AG09309 (cell line): Measurements from ENCODE around the gene ZFAND3.
"Not testable (repeated sequence)": the region's sequence is repeated elsewhere in the genome, so short reads cannot be mapped to it uniquely, and the experiment has no call there.

Experiments
- DNase-seq: peaks from one replicate; pipeline ENCODE4 v3.0.0-alpha.2; 2010; ENCODE audit warnings: low read depth
- H3K4me3 ChIP-seq: 2 replicates; pipeline ENCODE4 v1.5.1; 2011; ENCODE audit warnings: mild to moderate bottlenecking, low read depth, low read length, moderate library complexity; ENCODE audit not compliant: control insufficient read depth
- TF ChIP-seq, protein P1 (sequence below): IDR thresholded peaks from 2 replicates; pipeline ENCODE4 v1.5.1; 2011; ENCODE audit warnings: mild to moderate bottlenecking, low read depth, low read length, inconsistent platforms; ENCODE audit not compliant: insufficient read depth, control insufficient read depth; ENCODE audit errors: missing control alignments

ZFAND3 gene

DNA sequence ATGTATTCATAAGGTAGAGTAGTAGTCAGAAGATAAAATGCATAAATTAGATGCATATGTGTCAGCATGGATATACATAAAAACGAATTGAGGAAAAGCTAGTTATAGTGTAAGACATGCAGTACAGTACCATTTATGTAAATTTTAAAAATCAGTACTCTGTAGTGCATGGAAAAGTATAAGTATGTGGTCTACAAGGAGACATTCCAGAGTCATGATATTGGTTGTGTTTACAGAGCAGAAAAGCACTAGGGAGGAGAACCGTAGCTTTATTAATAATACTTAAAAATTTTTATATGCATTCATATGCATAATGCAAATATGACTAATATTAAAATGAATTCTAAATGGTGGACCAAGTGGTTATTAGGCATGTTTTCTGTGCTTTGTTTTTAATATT is 220.0 kb downstream of the ZFAND3 start:
- DNase-seq: no peak
- TF ChIP-seq, protein P1, sequence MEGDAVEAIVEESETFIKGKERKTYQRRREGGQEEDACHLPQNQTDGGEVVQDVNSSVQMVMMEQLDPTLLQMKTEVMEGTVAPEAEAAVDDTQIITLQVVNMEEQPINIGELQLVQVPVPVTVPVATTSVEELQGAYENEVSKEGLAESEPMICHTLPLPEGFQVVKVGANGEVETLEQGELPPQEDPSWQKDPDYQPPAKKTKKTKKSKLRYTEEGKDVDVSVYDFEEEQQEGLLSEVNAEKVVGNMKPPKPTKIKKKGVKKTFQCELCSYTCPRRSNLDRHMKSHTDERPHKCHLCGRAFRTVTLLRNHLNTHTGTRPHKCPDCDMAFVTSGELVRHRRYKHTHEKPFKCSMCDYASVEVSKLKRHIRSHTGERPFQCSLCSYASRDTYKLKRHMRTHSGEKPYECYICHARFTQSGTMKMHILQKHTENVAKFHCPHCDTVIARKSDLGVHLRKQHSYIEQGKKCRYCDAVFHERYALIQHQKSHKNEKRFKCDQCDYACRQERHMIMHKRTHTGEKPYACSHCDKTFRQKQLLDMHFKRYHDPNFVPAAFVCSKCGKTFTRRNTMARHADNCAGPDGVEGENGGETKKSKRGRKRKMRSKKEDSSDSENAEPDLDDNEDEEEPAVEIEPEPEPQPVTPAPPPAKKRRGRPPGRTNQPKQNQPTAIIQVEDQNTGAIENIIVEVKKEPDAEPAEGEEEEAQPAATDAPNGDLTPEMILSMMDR: no peak
- no peak overlapping the region for H3K4me3 ChIP-seq

- no peak overlapping the region for H3K4me3 ChIP-seq
- no peak for DNase-seq
Observed at GRCh38 chr6:38040254-38040653, 220.7 kb downstream of the ZFAND3 start.

GRCh38 chr6:38043259-38043753 is 223.8 kb downstream of the ZFAND3 start:
- H3K4me3 ChIP-seq: no peak overlapping the region
- TF ChIP-seq, protein P1: no peak
- no peak for DNase-seq

More at GRCh38 chr6:38040254-38040653, 220.7 kb downstream of the ZFAND3 start:
- TF ChIP-seq, protein P1: no peak

- H3K4me3 ChIP-seq: no peak overlapping the region
- no peak for DNase-seq
- TF ChIP-seq, protein P1: no peak
Observed at GRCh38 chr6:38045701-38046305, 226.3 kb downstream of the ZFAND3 start.

DNA sequence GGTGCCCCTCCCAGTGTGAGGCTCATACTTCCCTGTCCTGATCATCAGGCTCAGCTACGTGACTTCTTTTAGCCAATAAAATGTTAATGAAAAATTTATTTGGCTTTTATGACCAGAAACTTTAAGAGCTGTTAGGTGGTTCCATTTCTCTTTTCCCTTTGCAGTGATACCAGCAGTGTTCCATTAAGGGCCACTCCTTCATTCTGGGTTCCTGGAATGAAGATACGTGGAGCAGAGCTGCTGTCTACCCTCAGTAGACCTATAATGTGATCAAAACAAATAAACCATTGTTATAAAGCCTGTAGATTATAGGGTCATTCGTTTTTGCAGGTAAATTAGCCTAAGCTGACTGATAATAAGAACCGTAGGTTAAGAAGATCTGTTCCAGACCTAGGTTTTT is 228.0 kb downstream of the ZFAND3 start:
- H3K4me3 ChIP-seq: no peak overlapping the region
- TF ChIP-seq, protein P1: no peak
- no peak for DNase-seq

DNA sequence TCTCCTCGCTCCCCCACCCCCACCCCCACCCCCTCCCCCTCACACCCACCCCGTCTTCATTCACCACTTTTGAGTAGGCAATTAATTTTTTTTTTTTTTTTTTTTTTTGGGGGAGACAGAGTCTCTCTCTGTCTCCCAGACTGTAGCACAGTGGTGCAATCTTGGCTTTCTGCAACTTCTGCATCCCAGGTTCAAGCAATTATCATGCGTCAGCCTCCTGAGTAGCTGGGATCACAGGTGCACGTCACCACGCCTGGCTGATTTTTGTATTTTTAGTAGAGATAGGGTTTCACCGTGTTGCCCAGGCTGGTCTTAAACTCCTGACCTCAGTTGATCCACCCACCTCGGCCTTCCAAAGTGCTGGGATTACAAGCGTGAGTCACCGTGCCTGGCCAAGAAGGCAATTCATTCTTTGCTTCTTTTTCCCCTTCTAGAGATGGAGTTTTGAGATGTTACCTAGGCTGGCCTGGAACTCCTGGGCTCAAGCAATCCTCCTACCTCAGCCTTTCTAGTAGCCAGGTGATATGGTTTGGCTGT is 230.4 kb downstream of the ZFAND3 start:
- H3K4me3 ChIP-seq, DNase-seq: not testable (repeated sequence)

DNA sequence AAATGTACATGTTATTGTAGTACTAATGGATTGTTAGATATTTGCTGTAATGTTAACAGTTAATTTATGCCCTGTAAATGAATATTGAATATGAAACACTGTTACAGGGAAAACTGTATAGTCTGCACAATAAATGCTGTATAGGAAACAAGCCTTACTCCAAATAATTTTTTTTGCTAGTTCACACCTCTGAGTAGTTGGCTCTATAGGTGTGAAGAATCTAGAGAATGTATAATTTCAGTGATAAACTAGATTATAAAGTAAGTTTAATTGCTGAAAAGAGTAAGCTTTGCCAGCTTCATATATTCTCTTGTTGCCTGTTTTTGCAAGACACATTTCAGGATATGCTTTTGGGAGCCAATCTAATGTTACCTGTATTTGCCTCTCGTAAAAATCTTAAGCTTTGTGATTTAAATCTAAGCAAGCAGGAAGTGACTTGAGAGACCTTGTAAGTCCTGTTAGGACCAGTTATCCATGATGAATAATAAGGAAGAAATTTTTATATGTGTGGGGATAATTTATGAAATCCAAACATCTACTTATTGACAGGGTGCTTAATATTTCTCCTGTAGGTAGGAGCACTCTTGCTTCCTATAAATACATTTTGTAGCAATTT is 232.4 kb downstream of the ZFAND3 start:
- DNase-seq: no peak
- TF ChIP-seq, protein P1: no peak
- no peak overlapping the region for H3K4me3 ChIP-seq
